ENCODE results near the gene GGA3.
"Not testable (repeated sequence)": the region's sequence is repeated elsewhere in the genome, so short reads cannot be mapped to it uniquely, and the experiment has no call there.

Gene GGA3

DNA sequence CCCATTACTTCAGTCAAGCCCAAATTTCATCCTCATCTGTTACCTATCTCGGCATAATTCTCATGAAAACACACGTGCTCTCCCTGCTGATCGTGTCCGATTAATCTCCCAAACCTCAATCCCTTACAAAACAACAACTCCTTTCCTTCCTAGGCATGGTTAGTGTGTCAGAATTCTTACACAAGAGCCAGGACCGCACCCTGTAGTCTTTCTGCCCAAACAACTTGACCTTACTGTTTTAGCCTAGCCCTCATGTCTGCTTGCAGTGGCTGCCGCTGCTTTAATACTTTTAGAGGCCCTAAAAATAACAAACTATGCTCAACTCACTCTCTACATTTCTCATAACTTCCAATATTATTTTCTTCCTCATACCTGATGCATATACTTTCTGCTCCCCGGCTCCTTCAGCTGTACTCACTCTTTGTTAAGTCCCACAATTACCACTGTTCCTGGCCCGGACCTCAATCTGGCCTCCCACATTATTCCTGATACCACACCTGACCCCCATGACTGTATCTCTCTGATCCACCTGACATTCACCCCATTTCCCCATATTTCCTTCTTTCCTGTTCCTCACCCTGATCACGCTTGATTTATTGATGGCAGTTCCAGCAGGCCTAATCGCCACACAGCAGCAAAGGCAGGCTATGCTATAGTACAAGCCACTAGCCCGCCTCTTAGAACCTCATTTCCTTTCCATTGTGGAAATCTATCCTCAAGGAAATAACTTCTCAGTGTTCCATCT, 5.3 kb downstream of the GGA3 start:
- H3K27me3 ChIP-seq (ENCODE audit: control insufficient read depth, insufficient read depth, low read length); H3K9me3 ChIP-seq (ENCODE audit: control insufficient read depth, low read length); H3K36me3 ChIP-seq (ENCODE audit: control insufficient read depth, insufficient read depth, low read length); H3K4me3 ChIP-seq (ENCODE audit: low read length); H3K9ac ChIP-seq (ENCODE audit: low read length): not testable (repeated sequence)
- H3K4me1 ChIP-seq (ENCODE audit: control insufficient read depth, insufficient read depth, low read length), result peaks cover 14% of the 10 kb centered on the region

DNA sequence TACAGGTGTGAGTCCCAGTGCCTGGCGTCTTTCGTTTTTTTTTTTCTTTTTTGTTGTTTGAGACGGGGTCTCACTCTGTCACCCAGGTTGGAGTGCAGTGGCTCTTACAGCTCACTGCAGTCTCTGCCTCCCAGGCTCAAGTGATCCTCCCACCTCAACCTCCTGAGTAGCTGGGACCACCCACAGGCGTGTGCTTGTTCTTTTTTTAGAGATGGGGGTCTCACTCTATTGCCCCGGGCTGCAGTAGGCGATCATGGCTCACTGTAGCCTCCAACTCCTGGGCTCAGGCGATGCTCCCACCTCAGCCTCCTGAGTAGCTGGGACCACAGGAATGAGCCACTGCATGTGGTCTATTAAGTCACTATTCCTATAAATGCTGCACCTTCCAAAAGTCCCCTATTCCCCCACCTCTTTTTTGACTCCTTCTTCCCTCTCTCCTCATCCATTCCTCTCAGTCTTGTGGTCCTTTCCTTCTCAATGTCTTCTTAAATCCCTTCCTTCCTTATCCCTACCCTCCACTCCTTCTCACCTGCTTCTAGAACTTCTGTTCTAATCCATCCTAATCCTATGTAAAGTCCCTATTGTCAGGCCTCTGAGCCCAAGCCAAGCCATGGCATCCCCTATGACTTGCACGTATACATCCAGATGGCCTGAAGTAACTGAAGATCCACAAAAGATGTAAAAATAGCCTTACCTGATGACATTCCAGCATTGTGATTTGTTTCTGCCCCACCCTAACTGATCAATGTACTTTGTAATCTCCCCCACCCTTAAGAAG, 9.2 kb downstream of the GGA3 start:
- no peak overlapping the region for H3K4me3 ChIP-seq (ENCODE audit: low read length)
- H3K4me1 ChIP-seq (ENCODE audit: control insufficient read depth, insufficient read depth, low read length), result peaks cover 3% of the 10 kb centered on the region
- no peaks in the 10 kb centered on the region for H3K27me3 ChIP-seq (ENCODE audit: control insufficient read depth, insufficient read depth, low read length)
- H3K9ac ChIP-seq (ENCODE audit: low read length), result no peak overlapping the region
- no peaks in the 10 kb centered on the region for H3K9me3 ChIP-seq (ENCODE audit: control insufficient read depth, low read length)
- peaks cover 4% of the 10 kb centered on the region for H3K36me3 ChIP-seq (ENCODE audit: control insufficient read depth, insufficient read depth, low read length)

DNA sequence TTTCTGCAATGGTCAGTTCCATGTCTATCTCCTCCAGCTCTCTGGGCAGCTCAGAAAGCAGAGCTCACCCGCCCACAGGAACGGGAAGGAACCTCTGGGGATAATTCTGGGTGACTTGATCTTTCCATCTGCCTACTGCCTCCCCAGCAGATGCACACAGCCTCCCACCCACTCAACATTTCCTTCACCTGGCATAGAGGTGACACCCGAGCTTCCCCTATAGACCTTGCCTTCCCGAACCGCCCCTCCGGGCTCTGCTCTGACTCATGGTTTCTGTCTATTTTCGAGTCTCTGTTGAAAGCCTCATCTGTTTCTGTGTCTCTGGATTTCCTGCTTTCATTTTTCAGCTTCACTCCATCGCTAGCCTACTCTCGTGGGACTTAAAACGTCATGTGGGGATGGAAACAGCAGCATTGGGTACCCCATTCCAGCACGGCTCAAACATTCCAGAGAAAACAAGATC, 11.4 kb downstream of the GGA3 start:
- H3K4me3 ChIP-seq (ENCODE audit: low read length), result no peak overlapping the region

DNA sequence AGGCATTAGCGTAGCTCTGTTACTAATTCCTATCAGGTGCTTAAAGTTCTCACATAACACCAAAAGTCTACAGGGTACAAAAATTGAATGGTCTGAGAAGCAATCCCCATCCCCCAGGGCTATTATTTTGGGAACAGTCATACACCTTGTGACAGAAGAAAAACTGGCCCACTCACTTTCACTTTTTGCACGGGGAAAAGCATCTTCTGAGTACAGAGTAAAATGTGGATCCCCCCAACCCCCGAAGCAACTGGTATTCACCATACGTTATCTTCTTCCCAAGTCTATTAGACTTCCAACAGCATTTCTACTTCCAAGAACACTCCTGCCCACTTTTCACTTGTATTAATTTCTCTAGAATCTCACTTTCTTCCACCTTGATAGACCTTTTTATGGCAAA, 11.8 kb downstream of the GGA3 start:
- H3K9ac ChIP-seq (ENCODE audit: low read length), result no peak overlapping the region
- H3K27me3 ChIP-seq (ENCODE audit: control insufficient read depth, insufficient read depth, low read length), result no peaks in the 10 kb centered on the region
- peaks cover 14% of the 10 kb centered on the region for H3K36me3 ChIP-seq (ENCODE audit: control insufficient read depth, insufficient read depth, low read length)
- peaks cover 3% of the 10 kb centered on the region for H3K4me1 ChIP-seq (ENCODE audit: control insufficient read depth, insufficient read depth, low read length)
- H3K4me3 ChIP-seq (ENCODE audit: low read length), result no peak overlapping the region
- no peaks in the 10 kb centered on the region for H3K9me3 ChIP-seq (ENCODE audit: control insufficient read depth, low read length)

More for the DNA sequence above, 11.4 kb downstream of the GGA3 start:
- Histone ChIP-seq H3K9ac (ENCODE audit: low read length) (no peak overlapping the region), H3K36me3 (ENCODE audit: control insufficient read depth, insufficient read depth, low read length) (peaks cover 14% of the 10 kb centered on the region), H3K27me3 (ENCODE audit: control insufficient read depth, insufficient read depth, low read length) (no peaks in the 10 kb centered on the region), H3K9me3 (ENCODE audit: control insufficient read depth, low read length) (no peaks in the 10 kb centered on the region), H3K4me1 (ENCODE audit: control insufficient read depth, insufficient read depth, low read length) (peaks cover 3% of the 10 kb centered on the region)

DNA sequence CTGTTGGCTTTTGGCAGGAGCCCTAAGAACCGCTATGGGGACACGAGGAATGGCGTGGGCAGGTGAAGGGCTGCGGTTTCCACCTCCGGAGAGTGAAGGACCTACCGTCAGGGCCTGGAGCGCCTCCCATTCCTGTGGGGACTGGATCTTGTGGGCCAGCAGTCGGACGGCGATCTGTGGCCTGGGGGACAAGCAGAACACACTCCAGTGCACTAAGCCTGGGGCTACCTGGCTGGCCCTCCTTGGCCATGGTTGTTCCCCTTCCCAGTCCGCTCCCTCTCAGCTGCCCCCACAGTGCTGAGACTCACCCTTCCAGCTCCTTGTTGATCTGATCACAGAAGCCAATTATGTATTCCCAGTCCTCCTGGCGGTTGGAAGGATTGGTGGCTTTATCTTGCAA, 15.0 kb downstream of the GGA3 start:
- Histone ChIP-seq H3K36me3 (ENCODE audit: control insufficient read depth, insufficient read depth, low read length) (peaks cover 27% of the 10 kb centered on the region), H3K4me1 (ENCODE audit: control insufficient read depth, insufficient read depth, low read length) (peaks cover 3% of the 10 kb centered on the region)

DNA sequence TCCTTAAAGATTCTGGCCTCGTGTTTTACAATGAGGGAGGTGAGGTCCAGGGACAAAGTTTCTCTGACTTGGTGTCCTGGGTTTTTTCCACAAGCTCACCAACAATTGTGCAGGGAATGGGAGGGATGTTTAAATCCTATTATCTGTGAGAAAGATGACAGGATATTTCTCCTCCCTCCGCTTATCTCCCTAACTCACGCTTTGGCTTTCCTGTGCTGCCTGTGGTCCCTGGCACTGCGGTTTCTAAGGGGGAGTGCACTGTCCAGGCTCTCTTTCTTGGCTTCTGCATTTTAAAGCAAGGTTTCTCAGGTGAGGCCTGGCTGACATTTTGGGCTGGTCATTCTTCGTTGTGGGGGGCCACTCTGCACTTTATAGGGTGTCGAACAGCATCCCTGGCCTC, 16.4 kb downstream of the GGA3 start:
- Histone ChIP-seq H3K9me3 (ENCODE audit: control insufficient read depth, low read length) (no peaks in the 10 kb centered on the region), H3K4me1 (ENCODE audit: control insufficient read depth, insufficient read depth, low read length) (no peaks in the 10 kb centered on the region), H3K27me3 (ENCODE audit: control insufficient read depth, insufficient read depth, low read length) (no peaks in the 10 kb centered on the region), H3K4me3 (ENCODE audit: low read length) (no peak overlapping the region), H3K36me3 (ENCODE audit: control insufficient read depth, insufficient read depth, low read length) (peaks cover 35% of the 10 kb centered on the region), H3K9ac (ENCODE audit: low read length) (no peak overlapping the region)

More for the DNA sequence above, 15.0 kb downstream of the GGA3 start:
- Histone ChIP-seq H3K4me3 (ENCODE audit: low read length) (no peak overlapping the region), H3K27me3 (ENCODE audit: control insufficient read depth, insufficient read depth, low read length) (no peaks in the 10 kb centered on the region), H3K9ac (ENCODE audit: low read length) (no peak overlapping the region), H3K9me3 (ENCODE audit: control insufficient read depth, low read length) (no peaks in the 10 kb centered on the region)

DNA sequence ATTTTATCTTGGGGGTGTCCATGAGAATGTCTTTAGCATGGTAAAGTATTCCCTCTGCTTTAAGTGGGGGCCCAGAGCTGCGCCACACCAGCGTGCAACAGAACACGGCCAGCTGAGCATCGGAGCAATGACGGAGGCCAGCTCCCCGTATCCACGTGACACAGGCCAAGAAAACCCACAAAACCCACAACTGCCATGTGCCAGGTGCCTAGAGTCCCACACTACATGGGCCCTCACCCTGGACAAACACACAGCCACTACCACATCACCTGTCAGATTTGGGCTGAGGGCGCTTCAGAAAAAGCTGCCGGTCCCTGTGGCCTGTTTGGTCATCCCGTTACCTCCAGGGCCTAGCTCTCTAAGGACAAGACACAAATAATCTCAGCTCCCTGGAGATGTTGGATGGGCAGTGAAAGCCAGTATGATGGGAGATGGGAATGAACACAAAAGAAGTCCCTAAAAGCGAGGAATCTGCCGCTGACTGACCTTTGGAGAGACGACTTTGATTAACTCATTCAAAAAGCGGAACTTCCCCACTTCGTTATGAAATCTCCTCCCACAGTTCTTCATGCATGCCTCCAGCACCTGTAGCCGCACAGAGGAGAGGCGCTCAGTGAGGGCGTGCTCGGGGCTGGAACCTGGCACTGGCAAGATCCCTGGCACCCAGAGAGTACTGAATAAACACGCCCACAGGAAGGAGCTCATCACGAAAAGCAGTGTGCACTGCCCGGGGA, 17.1 kb downstream of the GGA3 start:
- Histone ChIP-seq H3K4me1 (ENCODE audit: control insufficient read depth, insufficient read depth, low read length) (no peaks in the 10 kb centered on the region), H3K4me3 (ENCODE audit: low read length) (no peak overlapping the region), H3K27me3 (ENCODE audit: control insufficient read depth, insufficient read depth, low read length) (no peaks in the 10 kb centered on the region), H3K9me3 (ENCODE audit: control insufficient read depth, low read length) (no peaks in the 10 kb centered on the region), H3K9ac (ENCODE audit: low read length) (no peak overlapping the region), H3K36me3 (ENCODE audit: control insufficient read depth, insufficient read depth, low read length) (peaks cover 39% of the 10 kb centered on the region)

DNA sequence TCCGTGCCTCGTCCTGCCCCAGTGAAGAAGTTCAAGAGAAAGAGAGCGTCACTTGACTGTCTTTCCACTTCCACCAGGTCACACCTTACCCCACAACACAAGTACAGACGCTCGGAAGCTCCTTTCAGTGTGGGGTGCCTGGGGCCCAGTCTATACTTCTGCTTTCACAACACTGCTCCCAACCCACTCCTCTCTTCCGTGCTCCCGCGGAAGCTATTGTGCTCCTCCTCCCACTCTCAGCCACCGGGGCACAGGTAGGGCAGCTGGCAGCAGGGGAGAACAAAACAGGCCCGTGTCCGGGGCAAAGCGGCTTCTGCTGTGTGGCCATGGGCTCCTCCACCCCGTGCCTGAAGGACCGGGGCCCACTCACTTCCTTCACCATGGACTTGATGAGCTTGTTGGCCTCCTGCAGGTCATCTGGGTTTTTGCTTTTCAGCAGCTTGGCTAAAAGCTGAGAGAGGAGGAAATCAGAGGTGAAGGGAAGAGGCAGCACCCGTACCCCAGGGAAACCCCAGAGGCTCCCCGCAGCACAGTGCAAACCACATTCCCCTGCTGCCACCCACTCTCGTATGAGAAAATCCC, 18.9 kb downstream of the GGA3 start:
- H3K36me3 ChIP-seq (ENCODE audit: control insufficient read depth, insufficient read depth, low read length), result peaks cover 43% of the 10 kb centered on the region
- peaks cover 5% of the 10 kb centered on the region for H3K4me1 ChIP-seq (ENCODE audit: control insufficient read depth, insufficient read depth, low read length)
- no peak overlapping the region for H3K4me3 ChIP-seq (ENCODE audit: low read length)
- H3K27me3 ChIP-seq (ENCODE audit: control insufficient read depth, insufficient read depth, low read length), result no peaks in the 10 kb centered on the region
- H3K9me3 ChIP-seq (ENCODE audit: control insufficient read depth, low read length), result no peaks in the 10 kb centered on the region
- H3K9ac ChIP-seq (ENCODE audit: low read length), result no peak overlapping the region

DNA sequence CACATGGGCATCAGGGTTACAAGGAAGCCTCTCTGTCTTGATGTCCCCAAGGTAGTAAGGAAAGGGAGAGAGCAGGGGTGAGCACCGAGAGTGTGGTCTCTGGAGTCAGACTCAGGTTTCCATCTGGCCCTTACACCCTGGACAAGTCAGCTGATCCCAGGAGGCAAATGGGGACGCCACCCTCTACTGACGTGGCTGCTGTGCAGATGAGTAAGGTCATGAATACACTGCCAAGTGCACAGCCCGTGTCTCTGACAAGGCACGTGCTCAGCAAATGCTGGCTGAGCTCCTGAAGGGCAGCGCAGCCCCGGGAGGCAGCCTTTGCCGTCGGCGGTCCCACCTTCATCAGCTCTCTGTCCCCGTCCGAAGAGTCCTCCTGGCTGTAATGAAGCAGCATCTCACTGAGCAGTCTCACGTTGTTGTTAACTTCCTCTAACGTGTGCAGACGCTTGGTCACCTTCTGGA, 19.4 kb downstream of the GGA3 start:
- H3K9ac ChIP-seq (ENCODE audit: low read length), result no peak overlapping the region
- H3K4me1 ChIP-seq (ENCODE audit: control insufficient read depth, insufficient read depth, low read length), result peaks cover 5% of the 10 kb centered on the region
- no peaks in the 10 kb centered on the region for H3K27me3 ChIP-seq (ENCODE audit: control insufficient read depth, insufficient read depth, low read length)
- no peak overlapping the region for H3K4me3 ChIP-seq (ENCODE audit: low read length)
- H3K36me3 ChIP-seq (ENCODE audit: control insufficient read depth, insufficient read depth, low read length), result peaks cover 45% of the 10 kb centered on the region
- H3K9me3 ChIP-seq (ENCODE audit: control insufficient read depth, low read length), result no peaks in the 10 kb centered on the region

DNA sequence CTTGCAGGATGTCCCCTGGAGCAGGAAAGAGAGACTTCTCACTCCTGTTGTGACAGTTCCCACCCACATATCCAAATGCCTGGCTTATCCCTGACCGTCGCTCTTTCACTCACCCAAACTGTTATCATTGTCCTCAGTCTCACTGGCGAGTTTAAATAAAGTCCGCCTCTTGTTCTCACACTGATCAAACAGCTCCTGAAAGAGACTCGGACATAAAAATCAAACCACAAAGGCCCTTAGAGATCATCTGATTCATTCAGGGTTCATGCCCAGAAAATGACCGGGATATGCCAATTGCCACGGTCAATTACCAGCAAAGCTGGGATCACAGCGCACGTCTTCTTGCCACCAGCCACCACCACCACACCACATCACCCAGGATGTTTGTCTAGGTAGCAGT, 19.9 kb downstream of the GGA3 start:
- Histone ChIP-seq H3K9me3 (ENCODE audit: control insufficient read depth, low read length) (no peaks in the 10 kb centered on the region), H3K4me3 (ENCODE audit: low read length) (no peak overlapping the region), H3K4me1 (ENCODE audit: control insufficient read depth, insufficient read depth, low read length) (peaks cover 5% of the 10 kb centered on the region), H3K36me3 (ENCODE audit: control insufficient read depth, insufficient read depth, low read length) (peaks cover 44% of the 10 kb centered on the region), H3K27me3 (ENCODE audit: control insufficient read depth, insufficient read depth, low read length) (no peaks in the 10 kb centered on the region), H3K9ac (ENCODE audit: low read length) (no peak overlapping the region)

DNA sequence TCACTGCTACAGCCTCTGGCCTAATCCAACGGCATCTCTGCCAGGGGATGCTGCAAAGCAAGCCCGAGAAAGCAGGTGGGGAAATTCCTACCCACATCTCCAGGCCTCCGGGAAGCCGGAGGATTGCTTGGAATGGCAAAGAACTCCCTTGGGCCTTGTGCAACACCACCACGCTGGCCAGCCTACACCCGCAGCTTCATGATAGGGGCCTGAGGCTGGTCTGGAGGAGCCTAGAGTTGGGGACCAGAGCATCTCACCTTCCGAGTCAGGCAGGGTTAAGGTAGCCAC, 20.3 kb downstream of the GGA3 start:
- Histone ChIP-seq H3K36me3 (ENCODE audit: control insufficient read depth, insufficient read depth, low read length) (peaks cover 40% of the 10 kb centered on the region), H3K27me3 (ENCODE audit: control insufficient read depth, insufficient read depth, low read length) (no peaks in the 10 kb centered on the region), H3K9me3 (ENCODE audit: control insufficient read depth, low read length) (no peaks in the 10 kb centered on the region), H3K4me3 (ENCODE audit: low read length) (no peak overlapping the region), H3K9ac (ENCODE audit: low read length) (no peak overlapping the region), H3K4me1 (ENCODE audit: control insufficient read depth, insufficient read depth, low read length) (peaks cover 5% of the 10 kb centered on the region)

Measured in mucosa of stomach (tissue), 1 donor.